ENCODE results near the gene TLK1.

DNA sequence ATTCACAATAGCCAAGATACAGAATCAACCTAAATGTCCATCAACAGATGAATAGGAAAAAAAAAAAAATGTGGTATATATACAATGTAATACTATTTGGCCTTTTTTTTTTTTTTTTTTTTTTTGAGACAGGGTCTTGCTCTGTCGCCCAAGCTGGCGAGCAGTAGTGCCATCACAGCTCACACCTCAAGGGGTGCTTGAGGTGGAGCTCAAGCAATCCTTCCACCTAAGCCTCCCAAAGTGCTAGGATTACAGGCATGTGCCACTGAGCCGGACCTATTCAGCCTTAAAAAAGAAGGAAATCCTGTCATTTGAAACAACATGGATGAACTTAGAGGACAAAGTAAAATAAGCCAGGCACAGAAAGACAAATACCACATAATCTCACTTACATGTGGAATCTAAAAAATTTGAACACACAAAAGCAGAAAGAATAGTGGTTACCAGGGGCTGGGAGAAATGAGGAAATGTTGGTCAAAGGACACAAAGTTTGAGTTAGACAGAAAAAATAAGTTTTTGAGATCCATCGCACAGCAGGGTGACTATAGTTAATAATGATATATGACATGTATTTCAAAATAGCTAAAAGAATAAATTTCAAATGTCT lies 26.0 kb downstream of the TLK1 start:
- TF ChIP-seq, protein P1, sequence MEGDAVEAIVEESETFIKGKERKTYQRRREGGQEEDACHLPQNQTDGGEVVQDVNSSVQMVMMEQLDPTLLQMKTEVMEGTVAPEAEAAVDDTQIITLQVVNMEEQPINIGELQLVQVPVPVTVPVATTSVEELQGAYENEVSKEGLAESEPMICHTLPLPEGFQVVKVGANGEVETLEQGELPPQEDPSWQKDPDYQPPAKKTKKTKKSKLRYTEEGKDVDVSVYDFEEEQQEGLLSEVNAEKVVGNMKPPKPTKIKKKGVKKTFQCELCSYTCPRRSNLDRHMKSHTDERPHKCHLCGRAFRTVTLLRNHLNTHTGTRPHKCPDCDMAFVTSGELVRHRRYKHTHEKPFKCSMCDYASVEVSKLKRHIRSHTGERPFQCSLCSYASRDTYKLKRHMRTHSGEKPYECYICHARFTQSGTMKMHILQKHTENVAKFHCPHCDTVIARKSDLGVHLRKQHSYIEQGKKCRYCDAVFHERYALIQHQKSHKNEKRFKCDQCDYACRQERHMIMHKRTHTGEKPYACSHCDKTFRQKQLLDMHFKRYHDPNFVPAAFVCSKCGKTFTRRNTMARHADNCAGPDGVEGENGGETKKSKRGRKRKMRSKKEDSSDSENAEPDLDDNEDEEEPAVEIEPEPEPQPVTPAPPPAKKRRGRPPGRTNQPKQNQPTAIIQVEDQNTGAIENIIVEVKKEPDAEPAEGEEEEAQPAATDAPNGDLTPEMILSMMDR (IDR thresholded peaks at IDR 0.05), result no peak
- no peak for TF ChIP-seq POLR2A (IDR thresholded peaks at IDR 0.05)
